Measurements from ENCODE around the gene GRAMD1B.

Gene GRAMD1B

GRCh38 chr11:123475469-123475868, 45.4 kb downstream of the GRAMD1B start:
- TF ChIP-seq EZH2phosphoT487 (IDR thresholded peaks at IDR 0.05; ENCODE audit: borderline replicate concordance) = no peak
- peak; percentile 57 for TF ChIP-seq CTCF (conservative IDR thresholded peaks at IDR 0.05; ENCODE audit: low read length)
- H4K20me1 ChIP-seq (ENCODE audit: insufficient read depth, low read length, poor library complexity, severe bottlenecking) = no peaks in the 10 kb centered on the region
- no peak overlapping the region for H3K4me2 ChIP-seq (ENCODE audit: low read depth, low read length, poor library complexity, severe bottlenecking)
- no peak overlapping the region for H3K9ac ChIP-seq (ENCODE audit: low read depth, low read length, poor library complexity, severe bottlenecking)
- H3K9me2 ChIP-seq (replicated peaks; ENCODE audit: low read depth, low read length) = no peaks in the 10 kb centered on the region
- H3F3A ChIP-seq (ENCODE audit: low read depth) = no peaks in the 10 kb centered on the region
- H3K4me3 ChIP-seq (ENCODE audit: low read length, poor library complexity, severe bottlenecking) = no peak overlapping the region
- peaks cover 8% of the 10 kb centered on the region; the same call in 1 of the 2 replicates for H3K36me3 ChIP-seq (ENCODE audit: insufficient read depth, low read length)
- peaks cover 30% of the 10 kb centered on the region; the same call in 1 of the 2 replicates for H3K79me2 ChIP-seq (ENCODE audit: insufficient read depth, low read length)
- no peaks in the 10 kb centered on the region for H3K9me3 ChIP-seq (ENCODE audit: insufficient read depth, low read depth, low read length)
- H2AFZ ChIP-seq (ENCODE audit: low read length) = no peak overlapping the region
- no peaks in the 10 kb centered on the region for H3K27me3 ChIP-seq (ENCODE audit: insufficient read depth, low read length, poor library complexity, severe bottlenecking)
- peaks cover 9% of the 10 kb centered on the region for H3K4me1 ChIP-seq (ENCODE audit: insufficient read depth, low read length, poor library complexity, severe bottlenecking)

GRCh38 chr11:123477205-123477907, 47.3 kb downstream of the GRAMD1B start:
- Histone ChIP-seq H3K79me2 (ENCODE audit: insufficient read depth, low read length) (peaks cover 16% of the 10 kb centered on the region; the same call in 1 of the 2 replicates), H3K4me3 (ENCODE audit: low read length, poor library complexity, severe bottlenecking) (no peak overlapping the region), H3K9me3 (ENCODE audit: insufficient read depth, low read depth, low read length) (no peaks in the 10 kb centered on the region), H4K20me1 (ENCODE audit: insufficient read depth, low read length, poor library complexity, severe bottlenecking) (no peaks in the 10 kb centered on the region), H3K27me3 (ENCODE audit: insufficient read depth, low read length, poor library complexity, severe bottlenecking) (no peaks in the 10 kb centered on the region), H3K9me2 (replicated peaks; ENCODE audit: low read depth, low read length) (no peaks in the 10 kb centered on the region), H3F3A (ENCODE audit: low read depth) (no peaks in the 10 kb centered on the region), H2AFZ (ENCODE audit: low read length) (no peak overlapping the region), H3K9ac (ENCODE audit: low read depth, low read length, poor library complexity, severe bottlenecking) (no peak overlapping the region), H3K36me3 (ENCODE audit: insufficient read depth, low read length) (peaks cover 21% of the 10 kb centered on the region; the same call in 1 of the 2 replicates), H3K4me1 (ENCODE audit: insufficient read depth, low read length, poor library complexity, severe bottlenecking) (no peaks in the 10 kb centered on the region), H3K4me2 (ENCODE audit: low read depth, low read length, poor library complexity, severe bottlenecking) (no peak overlapping the region)
- TF ChIP-seq EZH2phosphoT487 (IDR thresholded peaks at IDR 0.05; ENCODE audit: borderline replicate concordance) (no peak), CTCF (conservative IDR thresholded peaks at IDR 0.05; ENCODE audit: low read length) (no peak)

- no peaks in the 10 kb centered on the region for H3K9me2 ChIP-seq (replicated peaks; ENCODE audit: low read depth, low read length)
- no peak overlapping the region for H3K9ac ChIP-seq (ENCODE audit: low read depth, low read length, poor library complexity, severe bottlenecking)
- H3K4me3 ChIP-seq (ENCODE audit: low read length, poor library complexity, severe bottlenecking) = no peak overlapping the region
- H2AFZ ChIP-seq (ENCODE audit: low read length) = no peak overlapping the region
- peaks cover 32% of the 10 kb centered on the region; the same call in 1 of the 2 replicates for H3K36me3 ChIP-seq (ENCODE audit: insufficient read depth, low read length)
- H3K9me3 ChIP-seq (ENCODE audit: insufficient read depth, low read depth, low read length) = no peaks in the 10 kb centered on the region
- TF ChIP-seq EZH2phosphoT487 (IDR thresholded peaks at IDR 0.05; ENCODE audit: borderline replicate concordance) = no peak
- peak; percentile 87 for TF ChIP-seq CTCF (conservative IDR thresholded peaks at IDR 0.05; ENCODE audit: low read length)
- H3K27me3 ChIP-seq (ENCODE audit: insufficient read depth, low read length, poor library complexity, severe bottlenecking) = no peaks in the 10 kb centered on the region
- no peaks in the 10 kb centered on the region for H4K20me1 ChIP-seq (ENCODE audit: insufficient read depth, low read length, poor library complexity, severe bottlenecking)
- no peaks in the 10 kb centered on the region for H3F3A ChIP-seq (ENCODE audit: low read depth)
- H3K79me2 ChIP-seq (ENCODE audit: insufficient read depth, low read length) = peaks cover 13% of the 10 kb centered on the region; the same call in 1 of the 2 replicates
- H3K4me1 ChIP-seq (ENCODE audit: insufficient read depth, low read length, poor library complexity, severe bottlenecking) = no peaks in the 10 kb centered on the region
- no peak overlapping the region for H3K4me2 ChIP-seq (ENCODE audit: low read depth, low read length, poor library complexity, severe bottlenecking)
Measured at GRCh38 chr11:123478352-123478987, 48.4 kb downstream of the GRAMD1B start.

Measured in Loucy (cell line).